Breast epithelium (tissue), 4 donors: ENCODE data around the gene SERPINA1. TPM values are rescaled to one million over a fixed set of nuclear protein-coding genes. Genes with fewer than 3 reads are reported as not detected.

Source experiments
- DNase-seq, 2 donors: peaks; one replicate each; pipeline ENCODE4 v3.0.0-alpha.2; 2019; ENCODE audit warnings: low spot score in 2 of 2
- H3K27ac ChIP-seq, 2 donors: fragments of 200-600 bp; sonication (generic) in 1 of 2; one replicate each; pipeline ENCODE4 v1.5.1; 2016 to 2019; ENCODE audit warnings: mild to moderate bottlenecking in 1 of 2
- H3K27me3 ChIP-seq, 2 donors: fragments of 200-600 bp; sonication (generic) in 1 of 2; one replicate each; pipeline versions ENCODE4 v1.5.1 to v1.6.0; 2017 to 2019; ENCODE audit warnings: control low read depth in 1 of 2, mild to moderate bottlenecking in 1 of 2
- H3K36me3 ChIP-seq: fragments of 200-600 bp; one replicate; pipeline ENCODE4 v1.5.1; 2019
- H3K4me1 ChIP-seq, 2 donors: fragments of 200-600 bp; sonication (generic); one replicate each; pipeline ENCODE4 v1.5.1; 2016 to 2019; ENCODE audit warnings: control low read depth in 1 of 2
- H3K4me3 ChIP-seq, 3 donors: fragments of 200-600 bp; sonication (generic); 1 replicate in 2 of 3; 2 replicates in 1 of 3; pipeline ENCODE4 v1.5.1; 2016 to 2019; ENCODE audit warnings: mild to moderate bottlenecking in 3 of 3, moderate library complexity in 2 of 3
- H3K9me3 ChIP-seq, 2 donors: fragments of 200-600 bp; sonication (generic) in 1 of 2; one replicate each; pipeline ENCODE4 v1.5.1; 2016 to 2019; ENCODE audit warnings: control low read depth in 1 of 2
- POLR2A ChIP-seq: fragments of 450-650 bp; IDR thresholded peaks from one replicate; pipeline ENCODE4 v1.6.1; 2016; ENCODE audit warnings: antibody characterized with exemption, mild to moderate bottlenecking, moderate library complexity
- POLR2AphosphoS5 ChIP-seq, 3 donors: sonication (generic); formaldehyde crosslinking; IDR thresholded peaks; one replicate each; pipeline ENCODE4 v1.6.1; 2017; ENCODE audit warnings: antibody characterized with exemption in 3 of 3
- intact Hi-C: fragments of 100-400 bp; cut with DNase I; formaldehyde crosslinking; loops from one replicate; pipeline ENCODE4 v1.15.1; 2023; ENCODE audit warnings: low total_unique reads
- total RNA-seq, 3 donors: library from RNA; depleted of rRNA; stranded (reverse); fragments of >200 nt; gene quantifications; one replicate each; pipeline ENCODE4 v1.1.0, GENCODE V29; 2016
- TF ChIP-seq, protein P1 (sequence below), 3 donors: fragments of 450-650 bp; IDR thresholded peaks; one replicate each; pipeline ENCODE4 v1.5.1; 2016 to 2017; ENCODE audit warnings: antibody characterized with exemption in 3 of 3, mild to moderate bottlenecking in 3 of 3, moderate library complexity in 3 of 3

Gene SERPINA1
- total RNA-seq, 3 donors from 2014 or later, result 7.5 to 200 (median 42.6) TPM

GRCh38 chr14:94379291-94380224 lies 8.8 kb downstream of the SERPINA1 start:
- Histone ChIP-seq H3K9me3 (no peaks in the 10 kb centered on the region), H3K4me3 (no peak overlapping the region), H3K4me1 (no peaks in the 10 kb centered on the region), H3K36me3 (no peaks in the 10 kb centered on the region), H3K27me3 (no peaks in the 10 kb centered on the region), H3K27ac (no peak overlapping the region)
- intact Hi-C loops, result no loop called here
- TF ChIP-seq POLR2A (no peak), POLR2AphosphoS5 (IDR thresholded peaks at IDR 0.05) (no peak)
- TF ChIP-seq, protein P1, sequence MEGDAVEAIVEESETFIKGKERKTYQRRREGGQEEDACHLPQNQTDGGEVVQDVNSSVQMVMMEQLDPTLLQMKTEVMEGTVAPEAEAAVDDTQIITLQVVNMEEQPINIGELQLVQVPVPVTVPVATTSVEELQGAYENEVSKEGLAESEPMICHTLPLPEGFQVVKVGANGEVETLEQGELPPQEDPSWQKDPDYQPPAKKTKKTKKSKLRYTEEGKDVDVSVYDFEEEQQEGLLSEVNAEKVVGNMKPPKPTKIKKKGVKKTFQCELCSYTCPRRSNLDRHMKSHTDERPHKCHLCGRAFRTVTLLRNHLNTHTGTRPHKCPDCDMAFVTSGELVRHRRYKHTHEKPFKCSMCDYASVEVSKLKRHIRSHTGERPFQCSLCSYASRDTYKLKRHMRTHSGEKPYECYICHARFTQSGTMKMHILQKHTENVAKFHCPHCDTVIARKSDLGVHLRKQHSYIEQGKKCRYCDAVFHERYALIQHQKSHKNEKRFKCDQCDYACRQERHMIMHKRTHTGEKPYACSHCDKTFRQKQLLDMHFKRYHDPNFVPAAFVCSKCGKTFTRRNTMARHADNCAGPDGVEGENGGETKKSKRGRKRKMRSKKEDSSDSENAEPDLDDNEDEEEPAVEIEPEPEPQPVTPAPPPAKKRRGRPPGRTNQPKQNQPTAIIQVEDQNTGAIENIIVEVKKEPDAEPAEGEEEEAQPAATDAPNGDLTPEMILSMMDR (IDR thresholded peaks at IDR 0.05), result no peak
- no peak for DNase-seq

DNA sequence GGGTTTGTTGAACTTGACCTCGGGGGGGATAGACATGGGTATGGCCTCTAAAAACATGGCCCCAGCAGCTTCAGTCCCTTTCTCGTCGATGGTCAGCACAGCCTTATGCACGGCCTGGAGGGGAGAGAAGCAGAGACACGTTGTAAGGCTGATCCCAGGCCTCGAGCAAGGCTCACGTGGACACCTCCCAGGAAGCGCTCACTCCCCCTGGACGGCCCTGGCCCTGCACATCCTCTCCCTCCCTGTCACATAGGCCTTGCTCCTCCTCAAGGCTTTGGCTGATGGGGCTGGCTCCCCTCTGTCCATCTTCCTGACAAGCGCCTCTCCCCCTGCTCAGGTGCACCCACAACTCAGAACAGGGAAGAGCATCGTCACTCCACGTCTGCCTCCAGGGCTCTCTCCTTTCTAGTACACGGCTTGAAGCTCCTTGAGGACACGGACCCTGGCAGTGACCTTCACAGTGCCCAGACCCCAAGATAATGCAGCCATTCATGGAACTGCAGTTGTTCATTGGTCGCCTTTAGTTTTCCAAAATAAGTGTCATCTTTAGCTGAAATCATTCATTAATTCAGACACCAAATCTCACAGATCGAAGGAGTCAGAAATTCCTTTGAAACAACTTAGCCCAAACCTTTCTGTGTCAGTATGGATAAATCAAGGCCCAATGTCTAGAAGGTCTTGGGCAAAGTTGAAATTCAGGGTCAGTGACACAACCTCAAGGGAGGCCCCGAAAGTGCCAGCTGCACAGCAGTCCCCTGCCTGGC lies 9.7 kb downstream of the SERPINA1 start:
- TF ChIP-seq POLR2AphosphoS5 (IDR thresholded peaks at IDR 0.05), result no peak
- TF ChIP-seq, protein P1 (IDR thresholded peaks at IDR 0.05), result no peak
- TF ChIP-seq POLR2A, result no peak
- Histone ChIP-seq H3K27me3 (no peaks in the 10 kb centered on the region), H3K9me3 (no peaks in the 10 kb centered on the region), H3K4me3 (no peak overlapping the region), H3K4me1 (no peaks in the 10 kb centered on the region), H3K36me3 (no peaks in the 10 kb centered on the region), H3K27ac (no peak overlapping the region)
- intact Hi-C loops, result no loop called here
- no peak for DNase-seq

DNA sequence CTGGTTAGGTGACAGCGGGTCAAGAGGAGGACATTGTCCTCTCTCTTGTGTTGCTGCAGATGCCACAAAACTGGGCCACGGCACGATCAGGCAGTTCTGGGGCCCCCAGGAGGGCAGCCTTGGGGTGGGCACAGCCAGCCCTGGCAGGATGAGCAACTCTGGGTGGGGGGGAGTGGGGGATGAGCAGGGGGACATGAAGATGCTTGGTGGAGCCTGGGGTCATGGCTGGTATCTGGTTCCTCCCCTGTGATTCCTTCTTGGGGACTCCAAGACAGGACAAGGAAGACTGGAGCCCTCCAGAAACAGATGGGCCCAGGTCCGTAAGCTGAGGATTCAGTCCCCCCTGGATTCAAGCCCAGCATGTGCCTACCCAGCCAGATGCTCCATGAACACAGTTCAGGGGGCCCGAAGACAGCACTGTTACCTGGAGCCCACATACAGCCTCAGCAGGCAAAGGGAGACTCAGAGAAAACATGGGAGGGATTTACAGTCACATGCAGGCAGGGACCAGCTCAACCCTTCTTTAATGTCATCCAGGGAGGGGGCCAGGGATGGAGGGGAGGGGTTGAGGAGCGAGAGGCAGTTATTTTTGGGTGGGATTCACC lies 10.4 kb downstream of the SERPINA1 start:
- Histone ChIP-seq H3K27ac (no peak overlapping the region), H3K4me3 (no peak overlapping the region), H3K4me1 (no peaks in the 10 kb centered on the region), H3K36me3 (no peaks in the 10 kb centered on the region), H3K27me3 (no peaks in the 10 kb centered on the region), H3K9me3 (no peaks in the 10 kb centered on the region)
- no peak for DNase-seq
- TF ChIP-seq POLR2AphosphoS5 (IDR thresholded peaks at IDR 0.05) (no peak), POLR2A (no peak)
- TF ChIP-seq, protein P1 (IDR thresholded peaks at IDR 0.05), result no peak
- intact Hi-C loops, result no loop called here

DNA sequence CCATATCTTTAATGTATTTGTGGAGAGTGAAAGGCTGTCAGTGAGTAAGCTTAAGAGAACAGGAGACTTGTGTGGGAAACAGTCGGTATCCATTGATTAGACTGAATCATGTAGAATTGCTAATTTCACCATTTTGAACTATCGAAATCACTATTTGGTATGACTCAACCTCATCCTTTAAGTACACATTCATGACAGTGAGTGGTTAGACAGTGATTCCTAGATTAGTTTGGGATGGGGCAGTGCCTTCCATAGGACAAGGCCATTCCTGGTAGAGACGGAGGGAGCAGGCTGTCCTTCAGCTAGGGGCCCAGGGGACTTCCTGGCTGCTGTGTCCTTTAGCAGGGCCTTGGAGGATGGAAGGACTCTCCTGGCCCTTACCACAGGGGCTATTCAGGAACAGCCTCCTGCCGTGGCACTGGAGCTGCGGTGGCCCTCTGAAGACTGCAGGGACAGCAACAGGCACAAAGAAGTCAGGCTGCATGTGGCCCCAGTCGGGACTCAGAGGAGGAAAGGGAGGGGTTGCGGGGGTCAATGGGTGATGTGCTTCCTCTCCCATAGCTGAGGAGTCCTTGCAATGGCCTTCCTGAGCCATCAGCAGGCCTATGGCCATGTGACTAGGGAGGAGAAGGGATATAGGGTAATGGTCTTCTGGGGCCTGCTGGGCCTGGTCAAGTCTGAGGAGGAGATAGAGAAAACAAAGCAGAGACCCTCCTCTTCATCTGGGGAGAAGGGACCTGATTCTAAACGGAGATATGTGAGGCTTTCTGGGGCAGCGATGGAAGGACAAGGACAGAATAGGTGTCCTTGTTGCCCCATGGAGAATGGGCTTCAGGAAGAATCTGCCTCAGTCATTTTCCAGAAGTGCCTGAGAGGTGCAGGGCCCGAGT lies 11.2 kb downstream of the SERPINA1 start:
- no peaks in the 10 kb centered on the region for H3K4me1 ChIP-seq
- no peak for TF ChIP-seq POLR2A
- TF ChIP-seq, protein P1 (IDR thresholded peaks at IDR 0.05), result no peak
- no peak for TF ChIP-seq POLR2AphosphoS5 (IDR thresholded peaks at IDR 0.05)
- DNase-seq, result no peak
- H3K36me3 ChIP-seq, result no peaks in the 10 kb centered on the region
- no peaks in the 10 kb centered on the region for H3K27me3 ChIP-seq
- intact Hi-C loops, result no loop called here
- H3K9me3 ChIP-seq, result no peaks in the 10 kb centered on the region
- H3K27ac ChIP-seq, result no peak overlapping the region
- H3K4me3 ChIP-seq, result no peak overlapping the region
